ENCODE data around the gene FGF14. TPM values are rescaled to one million over a fixed set of nuclear protein-coding genes. Genes with fewer than 3 reads are reported as not detected.

Gene FGF14
- total and polyA plus RNA-seq, 2 donors (not counting 3 experiments of a cell fraction or from before 2014, with no cell fraction given): not detected

DNA sequence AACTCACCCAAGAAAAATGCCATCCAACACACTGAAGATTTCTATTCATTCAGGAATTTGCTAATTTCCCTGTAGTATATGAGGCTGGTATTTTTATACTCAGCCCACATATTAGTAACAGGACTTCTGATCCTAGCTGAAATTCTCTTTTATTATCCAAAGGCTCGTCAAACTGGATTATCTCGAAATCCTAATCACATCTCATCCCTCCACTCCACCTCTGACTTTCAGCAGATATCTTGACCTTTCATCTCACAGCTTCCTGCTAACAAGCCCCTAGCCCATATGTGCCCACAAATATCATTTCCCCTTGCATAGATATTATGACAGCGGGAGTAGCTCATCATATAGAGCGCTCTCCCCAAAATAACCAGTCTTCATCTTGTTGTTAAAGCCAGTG is 279.7 kb downstream of the FGF14 start:
- intact Hi-C loops (cut with micrococcal nuclease): no loop called here
- dilution Hi-C loops (cut with MboI; ENCODE audit: extremely low pct_ligation_motif_present, low sequenced_read_pairs): no loop called here
- no peak for FAIRE-seq

More for the DNA sequence above, 279.7 kb downstream of the FGF14 start:
- TF ChIP-seq MYC (IDR thresholded peaks at IDR 0.05; ENCODE audit: low read depth, low read length): no peak
- TF ChIP-seq GATA2 (IDR thresholded peaks at IDR 0.05; ENCODE audit: insufficient read depth, insufficient read length, low read depth, low read length): no peak
- TF ChIP-seq JUN (IDR thresholded peaks at IDR 0.05; ENCODE audit: borderline replicate concordance, insufficient read depth, insufficient read length, low read depth): no peak
- no peak for TF ChIP-seq POLR2A (IDR thresholded peaks at IDR 0.05; ENCODE audit: low read depth, low read length)
- TF ChIP-seq POLR2AphosphoS5 (IDR thresholded peaks at IDR 0.05; ENCODE audit: insufficient read depth, low read depth, low read length): no peak
- TF ChIP-seq FOS (IDR thresholded peaks at IDR 0.05; ENCODE audit: borderline replicate concordance, insufficient read depth, low read length): no peak
- TF ChIP-seq, protein P1, sequence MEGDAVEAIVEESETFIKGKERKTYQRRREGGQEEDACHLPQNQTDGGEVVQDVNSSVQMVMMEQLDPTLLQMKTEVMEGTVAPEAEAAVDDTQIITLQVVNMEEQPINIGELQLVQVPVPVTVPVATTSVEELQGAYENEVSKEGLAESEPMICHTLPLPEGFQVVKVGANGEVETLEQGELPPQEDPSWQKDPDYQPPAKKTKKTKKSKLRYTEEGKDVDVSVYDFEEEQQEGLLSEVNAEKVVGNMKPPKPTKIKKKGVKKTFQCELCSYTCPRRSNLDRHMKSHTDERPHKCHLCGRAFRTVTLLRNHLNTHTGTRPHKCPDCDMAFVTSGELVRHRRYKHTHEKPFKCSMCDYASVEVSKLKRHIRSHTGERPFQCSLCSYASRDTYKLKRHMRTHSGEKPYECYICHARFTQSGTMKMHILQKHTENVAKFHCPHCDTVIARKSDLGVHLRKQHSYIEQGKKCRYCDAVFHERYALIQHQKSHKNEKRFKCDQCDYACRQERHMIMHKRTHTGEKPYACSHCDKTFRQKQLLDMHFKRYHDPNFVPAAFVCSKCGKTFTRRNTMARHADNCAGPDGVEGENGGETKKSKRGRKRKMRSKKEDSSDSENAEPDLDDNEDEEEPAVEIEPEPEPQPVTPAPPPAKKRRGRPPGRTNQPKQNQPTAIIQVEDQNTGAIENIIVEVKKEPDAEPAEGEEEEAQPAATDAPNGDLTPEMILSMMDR (IDR thresholded peaks at IDR 0.05; ENCODE audit: extremely low read depth in 1 of 2, insufficient read depth in 1 of 2, low read depth in 1 of 2, low read length in 2 of 2): no peak
- no peak for TF ChIP-seq EZH2 (IDR thresholded peaks at IDR 0.05; ENCODE audit: borderline replicate concordance, low read depth, low read length, severe bottlenecking)
- TF ChIP-seq, protein P2, sequence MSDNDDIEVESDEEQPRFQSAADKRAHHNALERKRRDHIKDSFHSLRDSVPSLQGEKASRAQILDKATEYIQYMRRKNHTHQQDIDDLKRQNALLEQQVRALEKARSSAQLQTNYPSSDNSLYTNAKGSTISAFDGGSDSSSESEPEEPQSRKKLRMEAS (IDR thresholded peaks at IDR 0.05; ENCODE audit: insufficient read depth, insufficient read length): no peak
- no peak overlapping the region for H3K4me3 ChIP-seq (replicated peaks in 1 of 3; ENCODE audit: insufficient read depth in 1 of 3, low read depth in 1 of 3, low read length in 3 of 3)
- no peaks in the 10 kb centered on the region for H3K9me3 ChIP-seq (replicated peaks; ENCODE audit: control insufficient read depth, insufficient read depth, low read length)
- ChIA-PET CTCF (no interaction called here), POLR2A (no interaction called here)
- no TSS peak for BruUV-seq (replicated peaks)
- no peak overlapping the region for H2AFZ ChIP-seq (ENCODE audit: low read depth, low read length)
- no peaks in the 10 kb centered on the region for H3K27me3 ChIP-seq (ENCODE audit: control insufficient read depth in 2 of 2, insufficient read depth in 2 of 2, low read length in 2 of 2)
- H3K4me2 ChIP-seq (ENCODE audit: insufficient read depth, low read length): no peak overlapping the region
- no peaks in the 10 kb centered on the region for H3K36me3 ChIP-seq (ENCODE audit: control insufficient read depth in 2 of 2, extremely low read depth in 1 of 2, insufficient read depth in 2 of 2, low read length in 2 of 2)
- H3K9me1 ChIP-seq (replicated peaks; ENCODE audit: control insufficient read depth, extremely low read depth, insufficient read depth, low read length): no peaks in the 10 kb centered on the region
- no peaks in the 10 kb centered on the region for H4K20me1 ChIP-seq (replicated peaks; ENCODE audit: control insufficient read depth, extremely low read depth, insufficient read depth, low read length)
- no peak overlapping the region for H3K27ac ChIP-seq (ENCODE audit: insufficient read depth, low read depth, low read length)
- no peaks in the 10 kb centered on the region for H3K4me1 ChIP-seq (ENCODE audit: control insufficient read depth, extremely low read depth, insufficient read depth, low read length)
- no peak for DNase-seq (ENCODE audit: low read depth, low spot score)
- H3K79me2 ChIP-seq (ENCODE audit: control insufficient read depth, insufficient read depth, low read length): no peaks in the 10 kb centered on the region
- no peak overlapping the region for H3K9ac ChIP-seq (replicated peaks; ENCODE audit: extremely low read depth, insufficient read depth, low read length)
